H9 (cell line): ENCODE results near the gene ZBTB43. TPM values are rescaled to one million over a fixed set of nuclear protein-coding genes. Genes with fewer than 3 reads are reported as not detected.

Source experiments
- DNase-seq: peaks from one replicate; pipeline ENCODE4 v3.0.0-alpha.2; 2017
- H2AFZ ChIP-seq: one replicate; pipeline ENCODE4 v1.6.1; 2013; ENCODE audit warnings: mild to moderate bottlenecking, low read length, control low read depth, moderate library complexity
- H2AK5ac ChIP-seq: 2 replicates; pipeline ENCODE4 v1.6.1; 2013; ENCODE audit warnings: low read length, control low read depth, mixed read lengths; ENCODE audit not compliant: insufficient read length
- H2BK120ac ChIP-seq: one replicate; pipeline ENCODE4 v1.6.1; 2013; ENCODE audit warnings: low read depth, mild to moderate bottlenecking, low read length, control low read depth, inconsistent platforms; ENCODE audit not compliant: poor library complexity, severe bottlenecking
- H2BK12ac ChIP-seq: 2 replicates; pipeline ENCODE4 v1.6.1; 2013; ENCODE audit warnings: low read length, control low read depth, mixed read lengths, low read depth; ENCODE audit not compliant: insufficient read length
- H2BK15ac ChIP-seq: 2 replicates; pipeline ENCODE4 v1.6.1; 2013; ENCODE audit warnings: low read depth, low read length, control low read depth
- H2BK20ac ChIP-seq: one replicate; pipeline ENCODE4 v1.6.1; 2013; ENCODE audit warnings: low read depth, mild to moderate bottlenecking, low read length, control low read depth, inconsistent platforms; ENCODE audit not compliant: poor library complexity, severe bottlenecking
- H2BK5ac ChIP-seq: 2 replicates; pipeline ENCODE4 v1.6.1; 2013; ENCODE audit warnings: low read length, control low read depth, mixed read lengths; ENCODE audit not compliant: insufficient read length
- H3K14ac ChIP-seq: 2 replicates; pipeline ENCODE4 v1.6.1; 2013; ENCODE audit warnings: low read length, control low read depth; ENCODE audit not compliant: insufficient read depth
- H3K18ac ChIP-seq: 2 replicates; pipeline ENCODE4 v1.6.1; 2013; ENCODE audit warnings: low read depth, mild to moderate bottlenecking, mixed read lengths, low read length, control low read depth; ENCODE audit not compliant: insufficient read length
- H3K23ac ChIP-seq: 2 replicates; pipeline ENCODE4 v1.6.1; 2013; ENCODE audit warnings: low read length, control low read depth, mixed read lengths, low read depth; ENCODE audit not compliant: insufficient read length
- H3K23me2 ChIP-seq: 2 replicates; pipeline ENCODE4 v1.6.1; 2013; ENCODE audit warnings: low read depth, mild to moderate bottlenecking, mixed read lengths, low read length, control low read depth; ENCODE audit not compliant: insufficient read length, poor library complexity, severe bottlenecking
- H3K27ac ChIP-seq: 2 replicates; pipeline ENCODE4 v1.5.1; 2013; ENCODE audit warnings: low read length, control low read depth, mixed read lengths, low read depth; ENCODE audit not compliant: insufficient read length
- H3K27me3 ChIP-seq: 2 replicates; pipeline ENCODE4 v1.6.1; 2013; ENCODE audit warnings: low read length, control low read depth, inconsistent platforms; ENCODE audit not compliant: insufficient read depth
- H3K4ac ChIP-seq: 2 replicates; pipeline ENCODE4 v1.6.1; 2013; ENCODE audit warnings: low read depth, mild to moderate bottlenecking, control low read depth, inconsistent platforms, low read length, moderate library complexity
- H3K4me1 ChIP-seq: 2 replicates; pipeline ENCODE4 v1.6.1; 2013; ENCODE audit warnings: low read length, control low read depth, inconsistent platforms; ENCODE audit not compliant: insufficient read depth
- H3K4me2 ChIP-seq: 2 replicates; pipeline ENCODE4 v1.6.1; 2013; ENCODE audit warnings: low read length, control low read depth, mixed read lengths; ENCODE audit not compliant: insufficient read length, insufficient read depth
- H3K56ac ChIP-seq: 2 replicates; pipeline ENCODE4 v1.6.1; 2013; ENCODE audit warnings: low read depth, mild to moderate bottlenecking, mixed read lengths, low read length, control low read depth; ENCODE audit not compliant: insufficient read length
- H3K79me1 ChIP-seq: 2 replicates; pipeline ENCODE4 v1.6.1; 2013; ENCODE audit warnings: low read depth, mild to moderate bottlenecking, moderate library complexity, low read length, control low read depth, inconsistent platforms; ENCODE audit not compliant: insufficient read depth, poor library complexity, severe bottlenecking
- H3K79me2 ChIP-seq: 2 replicates; pipeline ENCODE4 v1.6.1; 2013; ENCODE audit warnings: low read length, control low read depth, inconsistent platforms; ENCODE audit not compliant: insufficient read depth
- H3K9ac ChIP-seq: 2 replicates; pipeline ENCODE4 v1.6.1; 2013; ENCODE audit warnings: low read length, control low read depth, mixed read lengths; ENCODE audit not compliant: insufficient read length; ENCODE audit errors: extremely low read depth
- H3K9me3 ChIP-seq: one replicate; pipeline ENCODE4 v1.6.1; 2013; ENCODE audit warnings: low read depth, low read length, inconsistent platforms; ENCODE audit not compliant: control insufficient read depth
- H3T11ph ChIP-seq: one replicate; pipeline ENCODE4 v1.6.1; 2013; ENCODE audit warnings: mild to moderate bottlenecking, low read length, control low read depth, inconsistent platforms
- H4K20me1 ChIP-seq: one replicate; pipeline ENCODE4 v1.6.1; 2013; ENCODE audit not compliant: control insufficient read depth, insufficient read length, insufficient read depth
- H4K5ac ChIP-seq: 2 replicates; pipeline ENCODE4 v1.6.1; 2013; ENCODE audit warnings: low read depth, mild to moderate bottlenecking, mixed read lengths, low read length, control low read depth; ENCODE audit not compliant: insufficient read length
- H4K8ac ChIP-seq: replicated peaks from 2 replicates; pipeline ENCODE4 v1.6.1; 2013; ENCODE audit warnings: low read length, control low read depth, mixed read lengths, low read depth; ENCODE audit not compliant: insufficient read length
- H4K91ac ChIP-seq: 2 replicates; pipeline ENCODE4 v1.6.1; 2013; ENCODE audit warnings: low read depth, mild to moderate bottlenecking, moderate library complexity, mixed read lengths, low read length, control low read depth; ENCODE audit not compliant: insufficient read length
- H3K27ac Mint-ChIP-seq, 3 experiments: 2 replicates in 2 of 3; 3 replicates in 1 of 3; pipeline ENCODE4 v1.8.0; 2020 to 2021; ENCODE audit warnings: mixed read lengths in 3 of 3, mild to moderate bottlenecking in 1 of 3, moderate library complexity in 1 of 3
- H3K27me3 Mint-ChIP-seq: 2 replicates; pipeline ENCODE4 v1.8.0; 2021; ENCODE audit warnings: low read depth, mild to moderate bottlenecking, moderate library complexity, mixed read lengths
- H3K36me3 Mint-ChIP-seq, 3 experiments: 2 replicates in 2 of 3; 3 replicates in 1 of 3; pipeline ENCODE4 v1.8.0; 2020 to 2021; ENCODE audit warnings: low read depth in 3 of 3, mixed read lengths in 3 of 3; ENCODE audit not compliant: insufficient read depth in 1 of 3
- H3K4me1 Mint-ChIP-seq, 2 experiments: 2 replicates each; pipeline ENCODE4 v1.8.0; 2020; ENCODE audit warnings: mixed read lengths in 2 of 2
- H3K4me3 Mint-ChIP-seq, 2 experiments: 2 replicates in 1 of 2; 3 replicates in 1 of 2; pipeline ENCODE4 v1.8.0; 2020 to 2021; ENCODE audit warnings: mild to moderate bottlenecking in 2 of 2, mixed read lengths in 2 of 2, moderate library complexity in 1 of 2
- H3K9me3 Mint-ChIP-seq, 2 experiments: 2 replicates in 1 of 2; 3 replicates in 1 of 2; pipeline ENCODE4 v1.8.0; 2020; ENCODE audit warnings: mild to moderate bottlenecking in 2 of 2, mixed read lengths in 2 of 2, moderate library complexity in 1 of 2
- WGBS: extraction: QIAGEN DNeasy Blood & Tissue Kit; methylation state at CpG from one replicate; pipeline ENCODE4 v1.1.7; 2013; ENCODE audit warnings: missing lambda C conversion rate, low lambda C conversion rate, mixed read lengths; ENCODE audit not compliant: insufficient read length; ENCODE audit errors: extremely low coverage; 5-methylcytosine and 5-hydroxymethylcytosine counted together
- total RNA-seq: library from RNA; stranded (reverse); gene quantifications from 2 replicates; pipeline ENCODE4 v1.2.1, GENCODE V29; 2021
- TF ChIP-seq, protein P1 (sequence below): fragments of 200-600 bp; sonication (generic); conservative IDR thresholded peaks from 3 replicates; pipeline ENCODE4 v1.8.0; 2021; ENCODE audit warnings: antibody characterized with exemption, mild to moderate bottlenecking

The ZBTB43 gene
- total RNA-seq, 1 experiment from 2014 or later: 15.7 TPM

DNA sequence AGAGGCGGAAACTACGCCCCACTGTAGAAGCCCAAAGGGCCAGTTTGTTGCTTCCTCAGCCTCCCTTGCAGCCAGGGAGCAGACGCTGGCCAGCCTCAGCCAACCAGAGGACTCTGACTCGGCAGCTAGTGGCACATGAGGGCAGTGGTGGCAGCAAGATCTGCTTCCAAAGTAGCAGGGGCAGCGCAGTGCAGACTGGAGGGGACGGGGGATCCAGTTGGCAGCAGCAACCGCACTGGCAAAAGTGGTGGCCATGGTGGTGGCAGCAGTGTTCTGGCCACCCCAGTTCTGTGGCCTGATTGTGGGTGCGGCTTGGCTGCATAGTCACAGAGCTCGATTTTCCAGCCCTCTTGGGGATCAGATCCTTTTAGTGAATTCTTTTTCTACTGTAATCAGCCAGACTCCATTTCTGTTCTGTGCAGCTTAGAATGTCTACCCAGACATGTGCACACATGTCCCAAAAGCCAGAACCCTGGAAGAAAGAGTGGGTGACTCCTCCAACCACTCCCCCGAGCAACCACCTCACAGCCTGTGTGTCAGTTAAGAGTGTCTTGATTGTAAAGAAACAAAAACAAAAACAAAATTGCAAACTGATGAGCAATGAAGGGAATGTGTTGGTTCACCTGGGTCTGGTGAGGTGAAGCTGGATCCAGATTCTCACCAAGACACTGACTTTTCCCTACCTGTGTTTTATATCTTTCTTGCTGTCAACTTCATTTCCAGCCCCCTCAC lies 11.0 kb upstream of the ZBTB43 start:
- Histone ChIP-seq H3K56ac (no peak overlapping the region), H2AK5ac (no peak overlapping the region), H2BK12ac (no peak overlapping the region), H3K4me2 (no peak overlapping the region), H2AFZ (no peak overlapping the region), H3K9me3 (no peaks in the 10 kb centered on the region), H3K23me2 (no peaks in the 10 kb centered on the region), H3K23ac (no peak overlapping the region), H4K5ac (no peak overlapping the region), H2BK5ac (no peak overlapping the region), H2BK120ac (no peak overlapping the region), H3K79me2 (no peaks in the 10 kb centered on the region), H3K27ac (no peak overlapping the region), H2BK15ac (no peak overlapping the region), H3T11ph (no peak overlapping the region), H3K14ac (no peak overlapping the region; the same call in 1 of the 2 replicates), H3K4me1 (no peaks in the 10 kb centered on the region), H3K27me3 (no peaks in the 10 kb centered on the region), H3K4ac (no peak overlapping the region), H3K18ac (peak overlapping the region; percentile 37), H3K9ac (no peak overlapping the region), H4K20me1 (no peaks in the 10 kb centered on the region), H2BK20ac (no peak overlapping the region), H4K91ac (peak overlapping the region; percentile 76), H3K79me1 (no peaks in the 10 kb centered on the region), H4K8ac (no peak overlapping the region)
- TF ChIP-seq, protein P1, sequence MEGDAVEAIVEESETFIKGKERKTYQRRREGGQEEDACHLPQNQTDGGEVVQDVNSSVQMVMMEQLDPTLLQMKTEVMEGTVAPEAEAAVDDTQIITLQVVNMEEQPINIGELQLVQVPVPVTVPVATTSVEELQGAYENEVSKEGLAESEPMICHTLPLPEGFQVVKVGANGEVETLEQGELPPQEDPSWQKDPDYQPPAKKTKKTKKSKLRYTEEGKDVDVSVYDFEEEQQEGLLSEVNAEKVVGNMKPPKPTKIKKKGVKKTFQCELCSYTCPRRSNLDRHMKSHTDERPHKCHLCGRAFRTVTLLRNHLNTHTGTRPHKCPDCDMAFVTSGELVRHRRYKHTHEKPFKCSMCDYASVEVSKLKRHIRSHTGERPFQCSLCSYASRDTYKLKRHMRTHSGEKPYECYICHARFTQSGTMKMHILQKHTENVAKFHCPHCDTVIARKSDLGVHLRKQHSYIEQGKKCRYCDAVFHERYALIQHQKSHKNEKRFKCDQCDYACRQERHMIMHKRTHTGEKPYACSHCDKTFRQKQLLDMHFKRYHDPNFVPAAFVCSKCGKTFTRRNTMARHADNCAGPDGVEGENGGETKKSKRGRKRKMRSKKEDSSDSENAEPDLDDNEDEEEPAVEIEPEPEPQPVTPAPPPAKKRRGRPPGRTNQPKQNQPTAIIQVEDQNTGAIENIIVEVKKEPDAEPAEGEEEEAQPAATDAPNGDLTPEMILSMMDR: no peak
- no peak for DNase-seq
- peaks cover 39% of the 10 kb centered on the region for H3K27me3 Mint-ChIP-seq
- no peaks in the 10 kb centered on the region; a peak in 1 of 4 replicates for H3K4me1 Mint-ChIP-seq
- H3K27ac Mint-ChIP-seq: no peak overlapping the region
- WGBS: no CpG with 5 or more reads among the region's 10 CpGs
- H3K4me3 Mint-ChIP-seq: no peak overlapping the region
- peaks cover 2 to 4% of the 10 kb centered on the region in 2 experiments; a peak in 2 of 5 replicates for H3K9me3 Mint-ChIP-seq
- H3K36me3 Mint-ChIP-seq: no peaks in the 10 kb centered on the region
